Psoas muscle (tissue), 8 donors: ENCODE results near the gene FAM72B. TPM values are rescaled to one million over a fixed set of nuclear protein-coding genes. Genes with fewer than 3 reads are reported as not detected.
"Not testable (repeated sequence)": the region's sequence is repeated elsewhere in the genome, so short reads cannot be mapped to it uniquely, and the experiment has no call there.

Experiments
- ATAC-seq, 4 donors: fragments of 200-7000 bp; cut with Tn5 transposase; one replicate each; pipeline ENCODE4 v1.9.1; 2020; ENCODE audit warnings: moderate library complexity in 3 of 4, mild to moderate bottlenecking in 2 of 4
- DNase-seq, 2 donors: peaks; one replicate each; pipeline ENCODE4 v3.0.0-alpha.2; 2020
- H3K27ac ChIP-seq: fragments of 200-600 bp; one replicate; pipeline ENCODE4 v1.8.0; 2022
- H3K27me3 ChIP-seq, 3 donors: fragments of 200-600 bp in 1 of 3; one replicate each; pipeline versions ENCODE4 v1.6.1 to v1.8.0; 2013 to 2022; ENCODE audit warnings: low read length in 2 of 3, mild to moderate bottlenecking in 2 of 3, moderate library complexity in 1 of 3; ENCODE audit not compliant: insufficient read depth in 3 of 3
- H3K36me3 ChIP-seq, 2 donors: fragments of 200-600 bp in 1 of 2; one replicate each; pipeline versions ENCODE4 v1.6.1 to v1.8.0; 2013 to 2022; ENCODE audit warnings: low read depth in 1 of 2, mild to moderate bottlenecking in 1 of 2, moderate library complexity in 1 of 2; ENCODE audit not compliant: insufficient read depth in 1 of 2
- H3K4me1 ChIP-seq: fragments of 200-600 bp; one replicate; pipeline ENCODE4 v1.8.0; 2022
- H3K4me3 ChIP-seq: fragments of 200-600 bp; one replicate; pipeline ENCODE4 v1.8.0; 2022; ENCODE audit warnings: mild to moderate bottlenecking
- H3K9me3 ChIP-seq: fragments of 200-600 bp; one replicate; pipeline ENCODE4 v1.8.0; 2022
- WGBS, 3 donors: extraction: QIAGEN DNeasy Blood & Tissue Kit; methylation state at CpG; one replicate each; pipeline versions ENCODE4 v1.1.6 to v1.1.7; 2013; 5-methylcytosine and 5-hydroxymethylcytosine counted together
- intact Hi-C, 2 donors: fragments of 100-400 bp; cut with DNase I; formaldehyde crosslinking; loops; one replicate each; pipeline versions ENCODE4 v1.11.0 to v1.14.2; 2022
- polyA plus RNA-seq, 3 donors: library from polyadenylated mRNA; stranded (reverse); fragments of 200-250 nt; gene quantifications; one replicate each; pipeline ENCODE4 v1.2.3, GENCODE V29; 2013
- total RNA-seq, 4 donors: library from RNA; stranded (reverse); fragmentation: NEBNext Ultra II Directional in 2 of 4; extraction: Animal tissue kit (Norgen Biotek cat#: 25700) in 2 of 4; gene quantifications; one replicate each; pipeline versions ENCODE4 v1.2.1 to v1.2.4, GENCODE V29; 2021 to 2023
- donor health status: healthy with polysubstance abuse.
- donor health status: DM: no; HTN: no; CAD: no; lungs with moderate emphysema.
- donor health status: Bipolar disorder and iron deficiency.
- donor health status: healthy.
- donor health status: DM: yes; HTN: yes; CAD: no.
- donor health status: DM: no; HTN: no; CAD: no.
- donor health status: DM: no; HTN: no; CAD: no.
- donor health status: DM: yes; HTN: yes; CAD: no.

FAM72B gene
- total and polyA plus RNA-seq, 7 donors: 0.12 to 0.99 (median 0.14) TPM; not detected in 2

GRCh38 chr1:121163850-121164757 is 20.0 kb downstream of the FAM72B start:
- H3K27ac ChIP-seq, H3K4me3 ChIP-seq, H3K27me3 ChIP-seq, intact Hi-C loops, H3K4me1 ChIP-seq, H3K36me3 ChIP-seq, DNase-seq, H3K9me3 ChIP-seq, ATAC-seq: not testable (repeated sequence)
- 76 to 89% (median 88%) methylated on average over 3 to 4 of the region's 5 CpGs for WGBS, 3 donors

DNA sequence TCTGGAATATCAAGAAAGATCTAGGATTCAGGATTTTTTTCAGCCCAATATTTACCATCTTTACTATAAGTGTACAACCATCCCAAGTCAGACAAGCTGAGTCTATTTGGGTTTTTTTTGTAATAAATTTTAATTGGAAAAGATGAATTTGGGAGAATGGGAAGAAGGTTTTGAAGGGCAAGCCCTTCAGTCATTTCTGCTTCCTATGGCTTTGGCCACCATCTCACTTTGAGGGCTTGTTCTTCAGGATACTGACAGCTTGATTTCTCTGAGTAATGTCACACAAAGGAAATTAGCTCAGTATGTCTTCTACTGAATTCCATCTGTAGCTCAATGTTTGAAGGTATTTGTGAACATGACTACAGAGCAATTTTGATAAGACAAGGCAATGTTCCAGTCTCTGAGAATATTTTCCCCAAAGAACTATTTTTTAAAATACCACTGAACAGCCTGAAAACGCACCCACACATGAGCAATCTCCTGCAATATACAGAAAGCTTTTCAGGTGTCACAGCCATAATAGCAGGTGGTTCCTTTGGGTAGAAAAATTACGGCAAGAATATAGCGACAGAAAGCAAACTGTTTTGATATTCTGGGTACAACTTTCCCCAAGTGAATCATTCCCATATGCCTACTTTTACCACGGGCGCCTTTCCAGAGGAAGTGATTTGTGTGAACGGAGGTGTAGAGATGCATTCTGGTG is 22.8 kb downstream of the FAM72B start:
- H3K9me3 ChIP-seq, H3K4me3 ChIP-seq, ATAC-seq, H3K27me3 ChIP-seq, H3K27ac ChIP-seq, H3K4me1 ChIP-seq, intact Hi-C loops, H3K36me3 ChIP-seq, DNase-seq: not testable (repeated sequence)
- 87 to 91% (median 90%) methylated on average over 3 of the region's 6 CpGs for whole genome bisulfite sequencing, 3 donors

DNA sequence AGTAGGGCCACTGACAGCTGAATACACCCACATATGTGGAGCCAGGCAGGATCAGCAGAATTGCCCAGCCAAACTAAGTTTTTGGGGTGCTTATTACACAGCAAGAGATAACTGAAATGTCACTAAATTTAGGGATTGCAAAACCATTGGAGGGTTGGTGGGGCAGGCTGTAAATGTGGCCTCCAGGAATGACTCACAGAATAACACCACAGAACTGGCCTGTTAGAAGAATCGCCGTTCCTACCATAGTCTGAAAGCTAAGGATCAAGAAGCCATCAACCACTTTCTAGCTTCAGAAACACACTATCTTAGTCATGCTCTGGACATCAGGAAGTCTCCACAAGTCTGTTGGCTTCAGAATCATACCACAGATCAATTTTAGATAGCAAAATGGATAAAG is 24.0 kb downstream of the FAM72B start:
- ATAC-seq, H3K4me3 ChIP-seq, H3K9me3 ChIP-seq, H3K27ac ChIP-seq, H3K36me3 ChIP-seq, intact Hi-C loops, DNase-seq, H3K4me1 ChIP-seq, H3K27me3 ChIP-seq: not testable (repeated sequence)
- 90 to 100% (median 100%) methylated on average over 2 of the region's 2 CpGs for WGBS, 3 donors

GRCh38 chr1:121157609-121158008 is 26.5 kb downstream of the FAM72B start:
- H3K4me3 ChIP-seq, DNase-seq, H3K4me1 ChIP-seq, H3K36me3 ChIP-seq, H3K27ac ChIP-seq, H3K27me3 ChIP-seq, intact Hi-C loops, H3K9me3 ChIP-seq: not testable (repeated sequence)
- peak in 3 of 4 donors; percentile 43 to 57 (median 57) for ATAC-seq
- WGBS, 3 donors: 69 to 77% methylated on average over 1 of the region's 2 CpGs; no CpG with 5 or more reads in 1 of the 3 donors

- DNase-seq, H3K36me3 ChIP-seq, H3K4me3 ChIP-seq, H3K9me3 ChIP-seq, H3K27ac ChIP-seq, intact Hi-C loops, H3K4me1 ChIP-seq, H3K27me3 ChIP-seq: not testable (repeated sequence)
- ATAC-seq: peak in 3 of 4 donors; percentile 40 to 62 (median 60)
- no CpG with 5 or more reads among the region's 4 CpGs for WGBS, 3 donors
These were observed 27.1 kb downstream of the FAM72B start for GRCh38 chr1:121156958-121157603.

DNA sequence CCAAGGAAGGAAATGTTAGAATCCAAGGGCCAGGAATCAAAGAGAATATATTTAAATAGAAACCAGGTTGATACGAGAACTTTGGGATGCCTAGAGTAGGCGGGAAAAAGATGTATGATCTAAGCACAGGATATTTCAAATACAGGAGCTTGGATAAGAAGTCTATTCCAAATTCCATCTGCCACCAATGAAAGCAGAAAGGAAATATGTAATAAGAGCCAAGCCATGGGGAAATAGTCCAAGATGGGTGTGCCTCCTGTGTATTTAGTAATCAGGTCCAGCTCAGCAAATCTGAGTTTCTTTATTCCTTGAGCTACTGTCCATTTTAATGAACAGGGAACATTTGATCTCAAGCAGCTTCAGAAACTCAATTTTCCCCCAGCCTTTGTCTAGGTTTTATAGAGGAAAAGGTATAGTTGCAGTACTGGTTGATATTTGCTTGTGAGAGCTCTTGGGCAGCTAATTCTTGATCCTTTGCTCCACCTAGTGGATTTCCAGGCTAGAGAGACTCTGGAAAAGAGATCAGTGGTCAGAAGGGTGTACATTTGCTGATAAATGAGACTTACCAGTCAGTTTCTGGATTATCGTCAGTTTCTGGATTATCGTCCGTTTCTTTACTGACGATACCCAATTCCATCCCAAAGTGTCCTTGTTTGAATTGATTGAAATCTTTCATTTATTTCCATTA is 28.3 kb downstream of the FAM72B start:
- H3K4me3 ChIP-seq, DNase-seq, H3K4me1 ChIP-seq, H3K27me3 ChIP-seq, intact Hi-C loops, H3K36me3 ChIP-seq, H3K27ac ChIP-seq, H3K9me3 ChIP-seq: not testable (repeated sequence)
- WGBS, 3 donors: 64 to 83% (median 67%) methylated on average over 6 of the region's 6 CpGs
- peak in 1 of 4 donors; percentile 35 for ATAC-seq

DNA sequence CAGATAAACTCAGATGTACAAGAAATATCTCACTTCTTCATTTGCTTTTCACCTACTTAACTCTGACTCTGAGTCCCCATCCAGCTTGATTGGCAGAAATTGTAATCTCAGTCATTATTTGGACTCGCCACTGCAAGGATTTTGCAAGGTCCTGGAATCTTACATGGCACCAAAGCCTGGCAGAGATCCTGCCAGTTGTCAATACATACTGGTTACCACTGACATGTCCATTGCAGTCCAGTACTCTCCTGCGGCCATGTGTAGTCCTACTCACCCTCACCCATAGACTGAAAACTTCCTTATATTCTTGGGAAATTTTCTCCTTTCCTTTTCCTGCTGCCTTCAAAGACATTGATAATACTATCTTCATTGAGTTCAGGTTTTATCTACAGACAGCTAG is 29.3 kb downstream of the FAM72B start:
- intact Hi-C loops, H3K9me3 ChIP-seq, ATAC-seq, H3K27me3 ChIP-seq, DNase-seq, H3K4me1 ChIP-seq, H3K4me3 ChIP-seq, H3K36me3 ChIP-seq, H3K27ac ChIP-seq: not testable (repeated sequence)
- 74 to 91% (median 89%) methylated on average over 1 of the region's 2 CpGs for WGBS, 3 donors

GRCh38 chr1:121152788-121153187 is 31.4 kb downstream of the FAM72B start:
- H3K4me3 ChIP-seq, H3K4me1 ChIP-seq, H3K36me3 ChIP-seq, ATAC-seq, DNase-seq, H3K27me3 ChIP-seq, intact Hi-C loops, H3K9me3 ChIP-seq, H3K27ac ChIP-seq: not testable (repeated sequence)

GRCh38 chr1:121151294-121151693 is 32.8 kb downstream of the FAM72B start:
- H3K4me1 ChIP-seq, H3K27me3 ChIP-seq, H3K27ac ChIP-seq, H3K36me3 ChIP-seq, H3K9me3 ChIP-seq, DNase-seq, intact Hi-C loops, H3K4me3 ChIP-seq: not testable (repeated sequence)
- WGBS, 3 donors: 83 to 100% (median 88%) methylated on average over 1 of the region's 1 CpG
- peak in 1 of 4 donors; percentile 29 for ATAC-seq

DNA sequence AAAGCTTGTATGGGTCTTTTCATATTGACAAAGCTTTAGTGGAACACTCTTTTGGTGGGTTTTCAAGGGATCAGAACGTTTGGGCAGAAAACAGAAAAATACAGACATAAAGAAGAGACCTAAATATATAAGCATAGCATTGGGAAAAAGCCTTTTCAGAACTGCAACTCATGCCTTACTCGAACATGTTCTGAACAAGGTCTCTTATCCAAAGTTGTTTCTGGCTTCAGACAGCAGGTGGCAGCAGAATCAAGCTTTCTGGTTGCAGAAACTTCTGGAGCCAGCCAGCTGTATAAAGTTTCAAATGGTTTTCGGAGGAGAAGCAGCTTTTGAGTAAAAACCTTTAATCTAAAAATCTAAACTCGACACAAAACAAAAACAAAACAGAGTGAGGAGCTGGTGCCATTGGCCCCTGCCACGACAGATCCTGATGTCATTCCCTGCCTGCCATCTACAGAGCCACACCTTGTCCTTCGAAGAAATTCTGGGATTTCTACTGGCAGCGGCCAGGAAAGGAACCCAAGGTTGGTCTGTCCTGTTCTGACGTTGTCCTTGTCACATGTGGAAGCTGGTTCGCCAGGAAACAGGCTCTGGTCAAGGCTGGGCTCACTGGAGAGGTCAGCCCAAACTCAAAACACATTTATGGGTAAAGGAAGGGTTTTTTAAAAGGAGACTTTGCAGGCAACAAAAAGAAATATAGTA is 35.5 kb downstream of the FAM72B start:
- intact Hi-C loops: not testable (repeated sequence)

More for the DNA sequence above, 35.5 kb downstream of the FAM72B start:
- H3K4me1 ChIP-seq, H3K27ac ChIP-seq, H3K36me3 ChIP-seq, H3K27me3 ChIP-seq, H3K4me3 ChIP-seq, H3K9me3 ChIP-seq, DNase-seq: not testable (repeated sequence)
- 0% methylated on average over 1 to 2 of the region's 9 CpGs for WGBS, 3 donors
- peak; percentile 39 to 87 (median 64) for ATAC-seq
